ENCODE measurements around the gene DNM3.

The DNM3 gene

GRCh38 chr1:172203135-172203823, 362.0 kb downstream of the DNM3 start:
- no peak for DNase-seq

GRCh38 chr1:172203902-172204301, 362.6 kb downstream of the DNM3 start:
- DNase-seq = no peak

GRCh38 chr1:172206256-172206655, 365.0 kb downstream of the DNM3 start:
- DNase-seq = no peak

- DNase-seq = no peak
These were observed 367.3 kb downstream of the DNM3 start for GRCh38 chr1:172208635-172209034.

- DNase-seq = no peak
These were observed 369.9 kb downstream of the DNM3 start for GRCh38 chr1:172211221-172211620.

- no peak for DNase-seq
These were observed 370.8 kb downstream of the DNM3 start for GRCh38 chr1:172212124-172212523.

- DNase-seq = no peak
These were observed 373.7 kb downstream of the DNM3 start for GRCh38 chr1:172215006-172215405.

- DNase-seq = no peak
These were observed 378.7 kb downstream of the DNM3 start for GRCh38 chr1:172219966-172220365.

GRCh38 chr1:172220376-172220775, 379.1 kb downstream of the DNM3 start:
- no peak for DNase-seq

- DNase-seq = no peak
These were observed 380.1 kb downstream of the DNM3 start for GRCh38 chr1:172221436-172221835.

- DNase-seq = no peak
These were observed 383.6 kb downstream of the DNM3 start for GRCh38 chr1:172224871-172225270.

- DNase-seq = no peak
These were observed 388.6 kb downstream of the DNM3 start for GRCh38 chr1:172229942-172230341.

GRCh38 chr1:172230526-172230925, 389.2 kb downstream of the DNM3 start:
- no peak for DNase-seq

- DNase-seq = no peak
These were observed 395.7 kb downstream of the DNM3 start for GRCh38 chr1:172236958-172237357.

- DNase-seq = no peak
These were observed 396.9 kb downstream of the DNM3 start for GRCh38 chr1:172238158-172238557.

- DNase-seq = no peak
These were observed 397.7 kb downstream of the DNM3 start for GRCh38 chr1:172238965-172239364.

- no peak for DNase-seq
These were observed 398.6 kb downstream of the DNM3 start for GRCh38 chr1:172239901-172240300.

GRCh38 chr1:172241540-172241939, 400.2 kb downstream of the DNM3 start:
- no peak for DNase-seq

GRCh38 chr1:172244865-172245264, 403.6 kb downstream of the DNM3 start:
- no peak for DNase-seq

GRCh38 chr1:172245788-172246187, 404.5 kb downstream of the DNM3 start:
- no peak for DNase-seq

GRCh38 chr1:172246521-172247390, 405.5 kb downstream of the DNM3 start:
- no peak for DNase-seq

- no peak for DNase-seq
These were observed 410.2 kb downstream of the DNM3 start for GRCh38 chr1:172251486-172251885.

- DNase-seq = no peak
These were observed 411.0 kb downstream of the DNM3 start for GRCh38 chr1:172252321-172252720.

- DNase-seq = no peak
These were observed 411.7 kb downstream of the DNM3 start for GRCh38 chr1:172252958-172253357.

Measured in NCI-H1930 (cell line).